ENCODE data around the gene LYZL2. TPM values are rescaled to one million over a fixed set of nuclear protein-coding genes. Genes with fewer than 3 reads are reported as not detected.
A peak's percentile ranks its signal among the peaks of the same experiment; 100 is the strongest.
"Not testable (repeated sequence)": the region's sequence is repeated elsewhere in the genome, so short reads cannot be mapped to it uniquely, and the experiment has no call there.

Gene LYZL2
- total and polyA plus RNA-seq, 4 donors: not detected

DNA sequence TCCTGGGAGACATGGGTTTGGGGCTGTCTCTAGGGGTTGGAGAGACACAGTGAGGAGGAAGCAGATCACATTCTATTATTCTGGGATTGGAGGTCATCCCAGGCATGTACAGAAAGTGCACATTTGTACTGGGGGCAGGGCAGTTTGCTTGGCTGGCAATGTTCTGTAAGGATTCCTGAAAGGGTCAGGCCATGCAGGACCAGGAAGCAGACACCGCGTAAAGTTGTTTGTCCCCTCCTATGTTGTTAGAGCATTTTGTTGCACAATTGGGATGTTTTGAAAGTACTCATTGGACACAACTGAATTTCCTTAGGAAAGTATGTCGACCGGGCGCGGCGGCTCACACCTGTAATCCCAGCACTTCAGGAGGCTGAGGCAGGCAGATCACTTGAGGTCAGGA, 12.5 kb downstream of the LYZL2 start (continued):
- TF ChIP-seq, protein P1, sequence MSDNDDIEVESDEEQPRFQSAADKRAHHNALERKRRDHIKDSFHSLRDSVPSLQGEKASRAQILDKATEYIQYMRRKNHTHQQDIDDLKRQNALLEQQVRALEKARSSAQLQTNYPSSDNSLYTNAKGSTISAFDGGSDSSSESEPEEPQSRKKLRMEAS (IDR thresholded peaks at IDR 0.05): peak; percentile 55
- TF ChIP-seq, protein P2, sequence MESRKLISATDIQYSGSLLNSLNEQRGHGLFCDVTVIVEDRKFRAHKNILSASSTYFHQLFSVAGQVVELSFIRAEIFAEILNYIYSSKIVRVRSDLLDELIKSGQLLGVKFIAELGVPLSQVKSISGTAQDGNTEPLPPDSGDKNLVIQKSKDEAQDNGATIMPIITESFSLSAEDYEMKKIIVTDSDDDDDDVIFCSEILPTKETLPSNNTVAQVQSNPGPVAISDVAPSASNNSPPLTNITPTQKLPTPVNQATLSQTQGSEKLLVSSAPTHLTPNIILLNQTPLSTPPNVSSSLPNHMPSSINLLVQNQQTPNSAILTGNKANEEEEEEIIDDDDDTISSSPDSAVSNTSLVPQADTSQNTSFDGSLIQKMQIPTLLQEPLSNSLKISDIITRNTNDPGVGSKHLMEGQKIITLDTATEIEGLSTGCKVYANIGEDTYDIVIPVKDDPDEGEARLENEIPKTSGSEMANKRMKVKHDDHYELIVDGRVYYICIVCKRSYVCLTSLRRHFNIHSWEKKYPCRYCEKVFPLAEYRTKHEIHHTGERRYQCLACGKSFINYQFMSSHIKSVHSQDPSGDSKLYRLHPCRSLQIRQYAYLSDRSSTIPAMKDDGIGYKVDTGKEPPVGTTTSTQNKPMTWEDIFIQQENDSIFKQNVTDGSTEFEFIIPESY (IDR thresholded peaks at IDR 0.05): peak; percentile 48
- peak; percentile 81 for TF ChIP-seq SP1 (IDR thresholded peaks at IDR 0.05)
- peak; percentile 55 for TF ChIP-seq YY1 (IDR thresholded peaks at IDR 0.05)
- TF ChIP-seq HNF4G (IDR thresholded peaks at IDR 0.05): no peak
- no peak for TF ChIP-seq GABPA (IDR thresholded peaks at IDR 0.05 in 1 of 2, conservative IDR thresholded peaks at IDR 0.05 in 1 of 2)
- TF ChIP-seq FOXA1 (IDR thresholded peaks at IDR 0.05): no peak
- TF ChIP-seq, protein P3, sequence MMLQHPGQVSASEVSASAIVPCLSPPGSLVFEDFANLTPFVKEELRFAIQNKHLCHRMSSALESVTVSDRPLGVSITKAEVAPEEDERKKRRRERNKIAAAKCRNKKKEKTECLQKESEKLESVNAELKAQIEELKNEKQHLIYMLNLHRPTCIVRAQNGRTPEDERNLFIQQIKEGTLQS (IDR thresholded peaks at IDR 0.05): peak; percentile 14

DNA sequence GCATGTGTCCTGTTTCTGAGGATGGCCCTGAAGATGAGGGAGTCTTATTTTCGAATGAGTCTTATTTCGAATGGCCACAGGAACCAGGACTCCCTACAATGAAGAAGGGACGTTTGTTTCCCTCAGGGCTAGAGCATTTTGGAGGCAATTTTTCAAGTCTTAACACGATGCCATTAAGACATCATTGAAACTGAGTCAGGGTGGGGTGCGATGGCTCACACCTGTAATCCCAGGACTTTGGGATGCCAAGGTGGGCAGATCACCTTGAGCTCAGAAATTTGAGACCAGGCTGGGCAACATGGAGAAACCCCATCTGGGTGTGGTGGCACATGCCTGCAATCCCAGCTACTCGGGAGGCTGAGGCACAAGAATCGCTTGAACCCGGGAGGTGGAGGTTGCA, 18.5 kb downstream of the LYZL2 start:
- H3K4me1 ChIP-seq (ENCODE audit: control insufficient read depth in 4 of 4, insufficient read depth in 4 of 4, low read length in 3 of 4): peaks cover 0 to 17% (median 6%) of the 10 kb centered on the region in 4 donors
- not testable (repeated sequence) for H3K27me3 ChIP-seq (ENCODE audit: control insufficient read depth in 4 of 4, insufficient read depth in 4 of 4, low read length in 3 of 4); H3K36me3 ChIP-seq (ENCODE audit: control insufficient read depth in 4 of 4, insufficient read depth in 3 of 4, low read depth in 1 of 4, low read length in 3 of 4); H3K9ac ChIP-seq (ENCODE audit: low read depth in 1 of 2, low read length in 2 of 2); H3K9me3 ChIP-seq (ENCODE audit: control insufficient read depth in 4 of 4, low read length in 3 of 4); H3K27ac ChIP-seq (ENCODE audit: low read depth in 1 of 2, low read length in 2 of 2); DNase-seq (ENCODE audit: low spot score); H3K4me3 ChIP-seq (ENCODE audit: low read depth in 1 of 3, low read length in 3 of 3)
- 91% methylated on average over 8 of the region's 8 CpGs for WGBS

DNA sequence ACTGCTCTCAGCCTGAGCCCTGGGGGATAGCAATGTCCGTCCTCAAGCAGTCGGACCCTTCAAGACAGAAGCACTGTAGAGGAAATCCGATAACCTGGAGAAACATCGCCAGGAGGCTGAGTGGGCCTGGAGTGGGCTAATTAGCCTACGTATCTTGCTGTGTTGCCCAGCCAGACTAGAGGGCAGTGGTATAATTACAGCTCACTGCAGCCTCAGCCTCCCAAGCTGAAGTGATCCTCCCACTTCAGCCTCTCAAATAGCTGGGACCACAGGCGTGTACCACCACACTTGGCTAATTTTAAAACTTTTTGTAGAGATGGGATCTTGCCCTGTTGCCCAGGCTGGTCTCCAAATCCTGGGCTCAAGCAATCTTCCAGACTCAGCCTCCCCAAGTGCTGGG, 21.7 kb downstream of the LYZL2 start:
- no peaks in the 10 kb centered on the region for H3K9me3 ChIP-seq (ENCODE audit: control insufficient read depth in 4 of 4, low read length in 3 of 4)
- H3K27me3 ChIP-seq (ENCODE audit: control insufficient read depth in 4 of 4, insufficient read depth in 4 of 4, low read length in 3 of 4): no peaks in the 10 kb centered on the region
- 80% methylated on average over 6 of the region's 6 CpGs for WGBS
- no peak overlapping the region for H3K27ac ChIP-seq (ENCODE audit: low read depth in 1 of 2, low read length in 2 of 2)
- no peak for DNase-seq (ENCODE audit: low spot score)
- H3K4me3 ChIP-seq (ENCODE audit: low read depth in 1 of 3, low read length in 3 of 3): no peak overlapping the region
- TF ChIP-seq SP1 (IDR thresholded peaks at IDR 0.05): no peak
- TF ChIP-seq, protein P2 (IDR thresholded peaks at IDR 0.05): no peak
- TF ChIP-seq, protein P4, sequence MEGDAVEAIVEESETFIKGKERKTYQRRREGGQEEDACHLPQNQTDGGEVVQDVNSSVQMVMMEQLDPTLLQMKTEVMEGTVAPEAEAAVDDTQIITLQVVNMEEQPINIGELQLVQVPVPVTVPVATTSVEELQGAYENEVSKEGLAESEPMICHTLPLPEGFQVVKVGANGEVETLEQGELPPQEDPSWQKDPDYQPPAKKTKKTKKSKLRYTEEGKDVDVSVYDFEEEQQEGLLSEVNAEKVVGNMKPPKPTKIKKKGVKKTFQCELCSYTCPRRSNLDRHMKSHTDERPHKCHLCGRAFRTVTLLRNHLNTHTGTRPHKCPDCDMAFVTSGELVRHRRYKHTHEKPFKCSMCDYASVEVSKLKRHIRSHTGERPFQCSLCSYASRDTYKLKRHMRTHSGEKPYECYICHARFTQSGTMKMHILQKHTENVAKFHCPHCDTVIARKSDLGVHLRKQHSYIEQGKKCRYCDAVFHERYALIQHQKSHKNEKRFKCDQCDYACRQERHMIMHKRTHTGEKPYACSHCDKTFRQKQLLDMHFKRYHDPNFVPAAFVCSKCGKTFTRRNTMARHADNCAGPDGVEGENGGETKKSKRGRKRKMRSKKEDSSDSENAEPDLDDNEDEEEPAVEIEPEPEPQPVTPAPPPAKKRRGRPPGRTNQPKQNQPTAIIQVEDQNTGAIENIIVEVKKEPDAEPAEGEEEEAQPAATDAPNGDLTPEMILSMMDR (IDR thresholded peaks at IDR 0.05; ENCODE audit: low read depth, low read length, missing input control): no peak
- TF ChIP-seq RXRA (IDR thresholded peaks at IDR 0.05): no peak
- no peak for TF ChIP-seq GABPA (IDR thresholded peaks at IDR 0.05 in 1 of 2, conservative IDR thresholded peaks at IDR 0.05 in 1 of 2)
- TF ChIP-seq, protein P5, sequence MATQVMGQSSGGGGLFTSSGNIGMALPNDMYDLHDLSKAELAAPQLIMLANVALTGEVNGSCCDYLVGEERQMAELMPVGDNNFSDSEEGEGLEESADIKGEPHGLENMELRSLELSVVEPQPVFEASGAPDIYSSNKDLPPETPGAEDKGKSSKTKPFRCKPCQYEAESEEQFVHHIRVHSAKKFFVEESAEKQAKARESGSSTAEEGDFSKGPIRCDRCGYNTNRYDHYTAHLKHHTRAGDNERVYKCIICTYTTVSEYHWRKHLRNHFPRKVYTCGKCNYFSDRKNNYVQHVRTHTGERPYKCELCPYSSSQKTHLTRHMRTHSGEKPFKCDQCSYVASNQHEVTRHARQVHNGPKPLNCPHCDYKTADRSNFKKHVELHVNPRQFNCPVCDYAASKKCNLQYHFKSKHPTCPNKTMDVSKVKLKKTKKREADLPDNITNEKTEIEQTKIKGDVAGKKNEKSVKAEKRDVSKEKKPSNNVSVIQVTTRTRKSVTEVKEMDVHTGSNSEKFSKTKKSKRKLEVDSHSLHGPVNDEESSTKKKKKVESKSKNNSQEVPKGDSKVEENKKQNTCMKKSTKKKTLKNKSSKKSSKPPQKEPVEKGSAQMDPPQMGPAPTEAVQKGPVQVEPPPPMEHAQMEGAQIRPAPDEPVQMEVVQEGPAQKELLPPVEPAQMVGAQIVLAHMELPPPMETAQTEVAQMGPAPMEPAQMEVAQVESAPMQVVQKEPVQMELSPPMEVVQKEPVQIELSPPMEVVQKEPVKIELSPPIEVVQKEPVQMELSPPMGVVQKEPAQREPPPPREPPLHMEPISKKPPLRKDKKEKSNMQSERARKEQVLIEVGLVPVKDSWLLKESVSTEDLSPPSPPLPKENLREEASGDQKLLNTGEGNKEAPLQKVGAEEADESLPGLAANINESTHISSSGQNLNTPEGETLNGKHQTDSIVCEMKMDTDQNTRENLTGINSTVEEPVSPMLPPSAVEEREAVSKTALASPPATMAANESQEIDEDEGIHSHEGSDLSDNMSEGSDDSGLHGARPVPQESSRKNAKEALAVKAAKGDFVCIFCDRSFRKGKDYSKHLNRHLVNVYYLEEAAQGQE (IDR thresholded peaks at IDR 0.05): no peak
- no peak for TF ChIP-seq FOXA2 (IDR thresholded peaks at IDR 0.05)
- no peak for TF ChIP-seq TAF1 (conservative IDR thresholded peaks at IDR 0.05)
- TF ChIP-seq EGR1 (IDR thresholded peaks at IDR 0.05; ENCODE audit: low read depth in 2 of 2): no peak
- no peak for TF ChIP-seq RAD21 (IDR thresholded peaks at IDR 0.05)
- TF ChIP-seq HNF4A (conservative IDR thresholded peaks at IDR 0.05): no peak
- H3K36me3 ChIP-seq (ENCODE audit: control insufficient read depth in 4 of 4, insufficient read depth in 3 of 4, low read depth in 1 of 4, low read length in 3 of 4): no peaks in the 10 kb centered on the region
- peaks cover 13 to 41% (median 20%) of the 10 kb centered on the region in 4 donors for H3K4me1 ChIP-seq (ENCODE audit: control insufficient read depth in 4 of 4, insufficient read depth in 4 of 4, low read length in 3 of 4)
- no peak overlapping the region for H3K9ac ChIP-seq (ENCODE audit: low read depth in 1 of 2, low read length in 2 of 2)

Data from liver (tissue), 9 donors.